GM19025 (cell line): Measurements from ENCODE around the gene GAK.
"Not testable (repeated sequence)": the region's sequence is repeated elsewhere in the genome, so short reads cannot be mapped to it uniquely, and the experiment has no call there.

ENCODE experiments used
- ATAC-seq: cut with Tn5 transposase; IDR thresholded peaks from one replicate; pipeline ENCODE4 v1.9.1; 2021; ENCODE audit warnings: mild to moderate bottlenecking, low read depth, moderate library complexity; ENCODE audit not compliant: unreplicated experiment

GAK gene

DNA sequence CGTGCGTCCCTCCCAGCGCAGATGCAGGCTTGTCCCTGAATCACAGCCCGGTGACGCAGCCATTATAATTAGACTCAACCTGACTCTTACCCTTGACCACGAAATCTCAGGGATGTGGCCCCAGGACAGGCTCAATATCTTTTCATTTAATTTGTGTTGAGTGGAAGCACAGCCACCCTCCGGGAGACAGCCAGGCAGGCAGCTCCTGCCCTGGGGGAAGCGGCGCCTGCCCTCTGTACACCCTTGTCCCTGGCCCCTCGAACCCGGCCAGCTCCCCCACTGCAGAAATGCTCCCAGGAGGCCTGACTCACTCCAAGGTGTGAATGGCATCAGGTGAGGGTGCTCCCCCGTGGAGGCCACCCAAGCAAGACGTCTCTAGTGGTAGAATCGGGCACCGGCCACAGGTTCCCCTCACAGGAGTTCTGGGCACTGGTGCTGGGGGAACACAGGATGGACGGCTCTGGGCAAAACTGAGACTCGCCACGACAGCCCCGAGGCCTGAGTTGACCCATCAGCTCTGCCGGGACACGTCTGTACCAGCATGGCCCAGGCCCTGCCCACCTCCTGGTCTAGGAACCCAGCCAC is 108.8 kb downstream of the GAK start:
- ATAC-seq: no peak

GRCh38 chr4:822361-823175 is 109.5 kb downstream of the GAK start:
- no peak for ATAC-seq

GRCh38 chr4:821631-822030 is 110.5 kb downstream of the GAK start:
- ATAC-seq: no peak

- ATAC-seq: no peak
Observed at GRCh38 chr4:821181-821591, 110.9 kb downstream of the GAK start.

DNA sequence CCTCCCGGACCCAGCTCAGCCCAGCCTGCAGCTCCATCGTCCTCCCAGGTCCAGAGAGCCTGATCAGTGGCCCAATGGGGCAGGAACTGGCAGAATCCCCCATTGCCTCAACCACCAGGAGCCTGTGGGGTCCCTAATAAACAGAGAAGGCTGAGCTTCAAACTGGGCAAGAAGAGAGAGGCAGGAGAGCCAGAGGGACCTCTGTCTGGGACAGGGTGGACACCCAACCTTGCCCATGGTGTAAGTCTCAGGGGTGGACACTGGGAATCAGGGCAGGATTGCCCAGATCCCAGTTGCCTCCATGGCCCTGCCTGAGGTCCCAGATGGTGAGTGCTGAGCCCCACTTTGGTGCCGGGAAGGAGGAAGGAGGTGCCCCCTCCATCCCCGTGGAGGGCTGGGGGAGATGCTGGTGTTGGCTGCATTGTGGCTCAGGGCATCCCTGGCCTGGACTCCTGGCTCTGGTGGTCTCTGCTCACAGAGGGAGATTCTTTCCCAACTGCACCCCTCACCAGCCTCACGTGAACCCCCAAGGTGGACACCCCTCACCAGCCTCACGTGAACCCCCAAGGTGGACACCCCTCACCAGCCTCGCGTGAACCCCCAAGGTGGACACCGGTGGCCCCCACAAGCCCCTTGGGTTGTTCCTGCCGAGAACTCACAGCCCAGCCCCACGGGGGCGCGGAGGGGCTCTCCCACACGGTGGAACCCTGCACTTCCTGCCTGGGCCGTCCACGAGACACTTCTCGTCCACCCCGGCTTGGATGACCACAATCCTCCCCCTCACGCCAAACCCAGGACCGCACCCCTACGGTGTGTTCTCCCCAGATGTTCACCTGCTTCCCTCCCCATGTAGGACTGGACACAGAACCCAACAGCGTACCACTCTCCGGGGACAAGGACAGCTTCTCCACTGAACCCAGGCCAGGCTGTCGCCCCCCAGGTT is 111.6 kb downstream of the GAK start:
- ATAC-seq: no peak

DNA sequence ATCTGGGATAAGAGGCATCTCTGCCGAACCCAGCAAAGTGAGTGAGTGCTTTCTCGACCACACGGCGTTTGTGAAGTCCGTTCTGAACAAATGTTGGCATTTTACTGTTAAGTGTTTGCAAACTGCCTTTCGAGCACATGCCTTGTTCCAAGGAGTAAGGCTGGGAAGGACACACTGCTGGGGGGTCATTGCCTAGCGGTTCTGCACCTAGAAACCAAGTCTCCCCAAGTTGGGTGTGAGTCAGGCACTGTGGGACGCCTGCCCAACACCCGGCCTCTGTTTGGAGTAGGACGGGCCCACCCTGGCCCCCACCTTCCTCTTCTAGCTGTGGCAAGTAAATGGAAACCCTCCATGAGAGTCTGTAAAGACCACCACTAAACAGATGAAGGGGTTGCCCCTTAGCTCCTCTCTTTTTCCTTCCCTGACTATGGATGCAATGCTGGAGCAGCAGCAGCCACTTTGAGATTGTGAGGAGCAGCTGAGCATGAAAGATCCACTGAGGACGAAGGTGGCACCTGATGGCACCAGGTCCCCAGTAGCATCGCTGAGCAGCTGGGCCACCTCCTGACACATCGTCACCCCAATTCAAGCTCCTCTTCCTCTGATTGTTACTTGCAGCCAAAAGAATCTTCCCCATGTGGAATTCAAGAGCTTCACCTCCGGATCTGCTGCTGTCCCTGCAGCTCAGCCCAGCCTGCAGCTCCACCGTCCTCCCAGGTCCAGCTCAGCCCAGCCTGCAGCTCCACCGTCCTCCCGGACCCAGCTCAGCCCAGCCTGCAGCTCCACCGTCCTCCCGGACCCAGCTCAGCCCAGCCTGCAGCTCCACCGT is 112.5 kb downstream of the GAK start:
- no peak for ATAC-seq

GRCh38 chr4:818106-818921 is 113.8 kb downstream of the GAK start:
- no peak for ATAC-seq

DNA sequence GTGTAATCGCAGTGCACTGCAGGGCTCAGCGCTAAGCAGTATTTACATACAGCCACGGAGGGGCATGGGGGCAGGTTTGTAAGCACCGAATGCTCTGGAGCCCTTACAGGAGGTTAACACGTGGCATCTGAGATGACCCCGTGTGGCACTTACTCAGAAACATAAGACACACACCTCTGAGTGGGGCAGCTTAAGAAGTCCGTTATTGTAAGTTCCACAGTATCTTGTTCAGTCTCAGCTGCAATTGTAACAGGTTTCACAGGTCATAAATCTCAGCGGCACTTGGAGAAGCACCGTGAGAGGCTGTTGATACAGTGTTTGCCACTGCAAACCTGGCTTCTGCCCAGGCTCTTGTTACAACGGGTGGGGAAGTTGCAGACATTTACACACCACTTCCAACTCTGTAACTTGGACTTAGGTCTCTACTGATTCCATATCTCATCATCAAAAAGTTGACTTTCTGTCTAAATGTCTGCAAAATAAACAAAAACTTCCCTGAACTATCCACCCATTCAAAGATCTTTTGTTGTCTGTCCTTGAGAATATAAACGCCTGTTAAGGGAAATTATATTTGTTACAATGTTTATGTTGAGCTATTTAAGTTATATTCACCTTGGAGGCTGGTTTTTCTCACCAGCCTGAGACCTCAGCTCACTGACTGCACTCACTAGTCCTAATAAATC is 116.5 kb downstream of the GAK start:
- ATAC-seq: no peak

DNA sequence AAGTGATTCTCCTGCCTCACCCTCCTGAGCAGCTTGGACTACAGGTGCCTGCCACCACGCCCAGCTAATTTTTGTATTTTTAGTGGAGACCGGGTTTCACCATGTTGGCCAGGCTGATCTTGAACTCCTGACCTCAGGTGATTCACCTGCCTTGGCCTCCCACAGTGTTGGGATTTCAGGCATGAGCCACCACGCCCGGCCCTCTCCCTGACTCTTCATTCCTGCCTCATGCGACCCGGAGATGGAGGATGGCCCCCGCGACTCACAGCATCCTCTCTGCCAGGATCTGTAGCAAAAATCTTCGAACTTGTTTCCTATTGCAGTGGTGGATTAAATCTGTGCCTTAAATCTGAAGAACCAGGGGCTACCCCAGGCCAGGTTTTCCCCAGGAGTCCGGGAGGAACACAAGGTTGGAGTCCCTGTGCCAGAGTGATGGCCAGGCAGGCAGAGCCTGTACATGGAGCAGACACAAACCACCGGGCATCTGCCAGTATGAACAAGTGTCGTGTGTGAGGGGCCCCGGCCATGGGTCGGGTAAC is 117.7 kb downstream of the GAK start:
- ATAC-seq: no peak

DNA sequence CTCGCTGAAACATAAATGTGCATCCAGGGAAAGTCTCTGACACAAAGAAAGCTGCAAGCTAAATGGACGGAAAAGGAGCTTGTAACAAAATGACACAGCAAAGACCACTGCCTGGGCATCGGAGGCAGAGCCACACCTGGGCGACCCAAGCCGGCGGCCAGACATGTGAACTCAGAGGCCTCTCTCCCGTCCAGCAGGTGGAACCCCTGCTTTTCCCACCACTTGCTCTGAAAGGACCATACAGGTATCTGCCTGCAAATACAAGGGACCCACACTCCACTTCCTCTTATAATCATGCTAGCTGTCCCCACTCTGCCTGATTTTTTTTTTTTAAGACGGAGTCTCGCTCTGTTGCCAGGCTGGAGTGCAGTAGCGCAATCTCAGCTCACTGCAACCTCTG is 118.2 kb downstream of the GAK start:
- ATAC-seq: no peak

DNA sequence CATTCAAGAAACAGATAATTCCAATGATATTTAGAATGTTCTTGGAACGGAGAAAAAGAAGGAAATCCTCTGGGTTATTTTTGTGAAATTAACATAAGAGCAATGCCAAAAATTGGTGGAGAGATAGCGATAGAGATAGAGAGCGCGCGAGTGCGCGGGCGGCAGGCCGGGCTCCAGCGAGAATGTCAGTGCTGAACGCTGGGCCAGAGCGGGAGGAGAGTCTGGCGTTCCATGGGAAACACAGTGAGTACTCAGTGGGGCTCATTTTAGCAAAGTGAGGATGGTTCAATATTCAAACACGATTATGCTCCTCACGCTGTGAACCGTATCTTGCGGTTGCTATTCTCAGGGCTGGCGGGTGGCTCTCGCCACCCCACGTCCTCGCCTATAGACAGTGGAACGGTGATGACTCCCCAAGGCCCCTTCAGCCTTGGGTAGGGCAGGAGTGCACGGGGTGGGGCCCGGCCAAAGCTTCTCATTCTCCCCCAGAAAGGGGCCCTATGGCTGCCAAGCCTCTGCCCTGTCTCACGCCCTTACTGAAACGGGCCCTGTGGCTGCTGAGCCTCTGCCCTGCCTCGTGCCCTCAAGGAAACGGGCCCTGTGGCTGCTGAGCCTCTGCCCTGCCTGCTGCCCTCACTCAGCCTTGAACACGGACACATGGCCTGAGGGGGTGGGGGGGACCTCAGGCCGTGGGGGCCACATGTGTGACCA is 123.1 kb downstream of the GAK start:
- ATAC-seq: no peak

GRCh38 chr4:807792-808191 is 124.3 kb downstream of the GAK start:
- ATAC-seq: no peak

DNA sequence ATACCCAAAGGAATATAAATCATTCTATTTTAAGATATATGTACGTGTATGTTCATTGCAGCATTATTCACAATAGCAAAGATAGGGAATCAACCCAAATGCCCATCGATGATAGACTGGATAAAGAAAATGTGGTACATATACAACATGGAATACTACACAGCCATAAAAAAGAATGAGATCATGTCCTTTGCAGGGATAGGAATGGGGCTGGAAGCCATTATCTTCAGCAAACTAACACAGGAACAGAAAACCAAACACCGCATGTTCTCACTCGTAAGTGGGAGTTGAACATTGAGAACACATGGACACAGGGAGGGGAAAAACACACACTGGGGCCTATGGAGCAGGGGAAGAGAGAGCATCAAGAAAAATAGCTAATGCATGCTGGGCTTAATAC is 125.1 kb downstream of the GAK start:
- not testable (repeated sequence) for ATAC-seq

DNA sequence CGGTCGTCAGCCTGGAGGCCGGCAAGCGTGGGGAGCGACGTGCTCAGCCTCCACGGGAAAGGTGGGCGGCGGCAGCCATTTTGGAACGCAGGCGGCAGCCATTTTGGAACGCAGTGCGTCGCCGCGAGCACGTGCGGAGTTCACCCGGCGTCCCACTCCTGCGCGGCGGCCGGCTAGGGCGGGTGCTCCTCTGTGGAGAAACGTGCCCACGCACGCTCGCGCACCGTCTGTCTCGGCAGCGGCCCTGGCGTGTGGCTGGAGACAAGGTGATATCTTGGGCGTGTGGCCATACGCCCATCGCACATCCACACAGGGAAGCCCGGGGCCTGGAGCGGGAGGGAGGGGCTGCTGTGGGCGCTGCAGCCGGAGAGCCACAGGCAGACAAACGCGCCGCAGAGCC is 127.3 kb downstream of the GAK start:
- ATAC-seq: no peak

DNA sequence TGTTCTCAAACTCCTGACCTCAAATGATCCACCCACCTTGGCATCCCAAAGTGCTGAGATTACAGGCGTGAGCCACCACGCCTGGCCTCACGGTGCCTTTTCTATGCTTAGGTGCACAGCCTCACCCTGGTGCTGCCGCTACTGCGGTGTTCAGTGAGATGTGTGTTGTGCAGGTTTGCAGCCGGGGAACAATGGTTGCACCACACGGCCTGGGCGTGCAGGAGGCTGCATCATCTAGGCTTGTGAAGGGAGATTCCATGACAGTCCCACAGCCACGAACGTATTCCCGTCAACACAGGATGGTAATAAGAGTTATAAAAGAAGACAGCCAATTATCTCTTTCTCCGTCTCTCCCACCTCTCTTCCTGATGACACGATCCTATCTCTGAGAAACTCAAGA is 128.2 kb downstream of the GAK start:
- no peak for ATAC-seq

DNA sequence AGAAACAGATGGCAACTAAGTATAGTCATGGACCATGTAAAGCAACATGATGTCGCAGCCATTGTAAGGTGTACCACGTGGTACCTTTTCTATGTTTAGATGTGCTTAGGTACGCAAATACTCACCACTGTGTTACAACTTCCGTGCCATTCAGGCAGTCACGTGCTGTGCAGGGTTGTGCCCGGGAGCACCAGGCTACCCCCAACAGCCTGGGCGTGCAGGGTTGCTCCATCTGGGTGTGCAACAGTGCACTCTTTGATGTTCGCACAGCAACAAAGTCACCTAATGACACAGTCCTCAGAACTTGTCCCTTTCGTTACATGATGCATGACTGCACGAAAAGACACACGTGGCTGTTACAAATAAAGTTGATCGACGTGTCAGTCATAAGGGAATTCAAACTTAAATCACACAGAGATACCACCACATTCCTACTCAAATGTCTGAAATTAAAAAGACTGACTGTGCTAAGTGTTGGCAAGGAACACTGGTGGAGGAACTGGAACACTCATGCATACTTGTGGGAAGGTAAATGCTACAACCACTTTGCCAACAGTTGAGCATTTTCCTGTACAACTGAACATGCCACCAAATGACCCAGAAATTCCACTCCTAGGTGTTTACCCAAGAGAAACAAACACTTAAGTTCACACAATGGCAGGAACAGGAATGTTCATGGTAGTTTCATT is 130.5 kb downstream of the GAK start:
- ATAC-seq: no peak
